ENCODE results near the gene GSTA4. TPM values are rescaled to one million over a fixed set of nuclear protein-coding genes. Genes with fewer than 3 reads are reported as not detected.

The GSTA4 gene
- polyA plus RNA-seq, 1 donor from 2014 or later = 764 TPM

DNA sequence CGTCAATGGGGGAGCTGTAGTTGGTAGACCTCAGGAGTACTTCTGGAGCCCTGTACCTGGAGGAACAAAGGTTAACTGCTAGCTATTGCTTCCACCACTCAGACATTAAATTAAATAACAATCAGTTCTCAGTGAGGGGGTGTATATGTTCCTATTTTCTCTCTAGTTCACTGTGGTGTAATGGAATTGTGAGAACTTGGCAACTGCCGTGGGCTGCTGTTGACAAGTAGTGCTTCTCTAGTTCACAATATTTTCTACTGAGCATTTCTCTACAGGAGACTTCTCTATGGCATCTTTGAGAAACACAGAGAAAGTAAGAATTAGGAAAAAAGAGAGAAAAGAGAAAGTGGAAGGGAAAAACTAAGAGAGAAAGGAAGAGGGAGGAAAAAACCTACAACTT lies 23.4 kb upstream of the GSTA4 start:
- Histone ChIP-seq H3K9ac (ENCODE audit: low read length) (no peak overlapping the region), H3K36me3 (ENCODE audit: insufficient read depth, low read length) (peaks cover 5% of the 10 kb centered on the region)

GRCh38 chr6:53015486-53015885 lies 20.4 kb upstream of the GSTA4 start:
- Histone ChIP-seq H3K27ac (ENCODE audit: low read length) (no peak overlapping the region), H3K4me3 (ENCODE audit: low read length) (no peak overlapping the region), H3K36me3 (ENCODE audit: insufficient read depth, low read length) (peaks cover 5% of the 10 kb centered on the region), H3K4me2 (ENCODE audit: low read length) (no peak overlapping the region), H4K20me1 (ENCODE audit: insufficient read depth) (no peaks in the 10 kb centered on the region), H2AFZ (ENCODE audit: low read depth, low read length) (no peak overlapping the region), H3F3A (ENCODE audit: insufficient read depth, low read length, poor library complexity, severe bottlenecking) (no peaks in the 10 kb centered on the region), H3K9me3 (ENCODE audit: low read length) (no peaks in the 10 kb centered on the region), H3K79me2 (replicated peaks; ENCODE audit: insufficient read depth, low read length) (no peaks in the 10 kb centered on the region), H3K9ac (ENCODE audit: low read length) (no peak overlapping the region), H3K9me2 (ENCODE audit: insufficient read depth, low read length) (no peaks in the 10 kb centered on the region), H3K27me3 (ENCODE audit: insufficient read depth, low read depth, low read length) (no peaks in the 10 kb centered on the region)
- TF ChIP-seq TAF1 (IDR thresholded peaks at IDR 0.05; ENCODE audit: low read depth) (no peak), EP300 (conservative IDR thresholded peaks at IDR 0.05; ENCODE audit: poor library complexity, severe bottlenecking) (no peak), SMC3 (conservative IDR thresholded peaks at IDR 0.05; ENCODE audit: poor library complexity) (no peak), EZH2 (IDR thresholded peaks at IDR 0.05; ENCODE audit: borderline replicate concordance, insufficient read depth, low read length, poor library complexity, severe bottlenecking) (no peak)
- TF ChIP-seq, protein P1, sequence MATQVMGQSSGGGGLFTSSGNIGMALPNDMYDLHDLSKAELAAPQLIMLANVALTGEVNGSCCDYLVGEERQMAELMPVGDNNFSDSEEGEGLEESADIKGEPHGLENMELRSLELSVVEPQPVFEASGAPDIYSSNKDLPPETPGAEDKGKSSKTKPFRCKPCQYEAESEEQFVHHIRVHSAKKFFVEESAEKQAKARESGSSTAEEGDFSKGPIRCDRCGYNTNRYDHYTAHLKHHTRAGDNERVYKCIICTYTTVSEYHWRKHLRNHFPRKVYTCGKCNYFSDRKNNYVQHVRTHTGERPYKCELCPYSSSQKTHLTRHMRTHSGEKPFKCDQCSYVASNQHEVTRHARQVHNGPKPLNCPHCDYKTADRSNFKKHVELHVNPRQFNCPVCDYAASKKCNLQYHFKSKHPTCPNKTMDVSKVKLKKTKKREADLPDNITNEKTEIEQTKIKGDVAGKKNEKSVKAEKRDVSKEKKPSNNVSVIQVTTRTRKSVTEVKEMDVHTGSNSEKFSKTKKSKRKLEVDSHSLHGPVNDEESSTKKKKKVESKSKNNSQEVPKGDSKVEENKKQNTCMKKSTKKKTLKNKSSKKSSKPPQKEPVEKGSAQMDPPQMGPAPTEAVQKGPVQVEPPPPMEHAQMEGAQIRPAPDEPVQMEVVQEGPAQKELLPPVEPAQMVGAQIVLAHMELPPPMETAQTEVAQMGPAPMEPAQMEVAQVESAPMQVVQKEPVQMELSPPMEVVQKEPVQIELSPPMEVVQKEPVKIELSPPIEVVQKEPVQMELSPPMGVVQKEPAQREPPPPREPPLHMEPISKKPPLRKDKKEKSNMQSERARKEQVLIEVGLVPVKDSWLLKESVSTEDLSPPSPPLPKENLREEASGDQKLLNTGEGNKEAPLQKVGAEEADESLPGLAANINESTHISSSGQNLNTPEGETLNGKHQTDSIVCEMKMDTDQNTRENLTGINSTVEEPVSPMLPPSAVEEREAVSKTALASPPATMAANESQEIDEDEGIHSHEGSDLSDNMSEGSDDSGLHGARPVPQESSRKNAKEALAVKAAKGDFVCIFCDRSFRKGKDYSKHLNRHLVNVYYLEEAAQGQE (IDR thresholded peaks at IDR 0.05; ENCODE audit: borderline replicate concordance) = no peak

More for the DNA sequence above, 23.4 kb upstream of the GSTA4 start:
- no peaks in the 10 kb centered on the region for H3K79me2 ChIP-seq (replicated peaks; ENCODE audit: insufficient read depth, low read length)
- no peaks in the 10 kb centered on the region for H3K9me2 ChIP-seq (ENCODE audit: insufficient read depth, low read length)
- H3K4me3 ChIP-seq (ENCODE audit: low read length) = no peak overlapping the region
- no peaks in the 10 kb centered on the region for H4K20me1 ChIP-seq (ENCODE audit: insufficient read depth)
- H3K27me3 ChIP-seq (ENCODE audit: insufficient read depth, low read depth, low read length) = no peaks in the 10 kb centered on the region
- H3F3A ChIP-seq (ENCODE audit: insufficient read depth, low read length, poor library complexity, severe bottlenecking) = no peaks in the 10 kb centered on the region
- H3K27ac ChIP-seq (ENCODE audit: low read length) = no peak overlapping the region
- no peak overlapping the region for H3K4me2 ChIP-seq (ENCODE audit: low read length)
- H2AFZ ChIP-seq (ENCODE audit: low read depth, low read length) = no peak overlapping the region
- no peak for TF ChIP-seq RAD21 (conservative IDR thresholded peaks at IDR 0.05)
- TF ChIP-seq EP300 (conservative IDR thresholded peaks at IDR 0.05; ENCODE audit: poor library complexity, severe bottlenecking) = no peak
- TF ChIP-seq POLR2AphosphoS5 (IDR thresholded peaks at IDR 0.05) = no peak
- TF ChIP-seq, protein P2, sequence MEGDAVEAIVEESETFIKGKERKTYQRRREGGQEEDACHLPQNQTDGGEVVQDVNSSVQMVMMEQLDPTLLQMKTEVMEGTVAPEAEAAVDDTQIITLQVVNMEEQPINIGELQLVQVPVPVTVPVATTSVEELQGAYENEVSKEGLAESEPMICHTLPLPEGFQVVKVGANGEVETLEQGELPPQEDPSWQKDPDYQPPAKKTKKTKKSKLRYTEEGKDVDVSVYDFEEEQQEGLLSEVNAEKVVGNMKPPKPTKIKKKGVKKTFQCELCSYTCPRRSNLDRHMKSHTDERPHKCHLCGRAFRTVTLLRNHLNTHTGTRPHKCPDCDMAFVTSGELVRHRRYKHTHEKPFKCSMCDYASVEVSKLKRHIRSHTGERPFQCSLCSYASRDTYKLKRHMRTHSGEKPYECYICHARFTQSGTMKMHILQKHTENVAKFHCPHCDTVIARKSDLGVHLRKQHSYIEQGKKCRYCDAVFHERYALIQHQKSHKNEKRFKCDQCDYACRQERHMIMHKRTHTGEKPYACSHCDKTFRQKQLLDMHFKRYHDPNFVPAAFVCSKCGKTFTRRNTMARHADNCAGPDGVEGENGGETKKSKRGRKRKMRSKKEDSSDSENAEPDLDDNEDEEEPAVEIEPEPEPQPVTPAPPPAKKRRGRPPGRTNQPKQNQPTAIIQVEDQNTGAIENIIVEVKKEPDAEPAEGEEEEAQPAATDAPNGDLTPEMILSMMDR (IDR thresholded peaks at IDR 0.05; ENCODE audit: poor library complexity, severe bottlenecking) = no peak
- TF ChIP-seq EZH2 (IDR thresholded peaks at IDR 0.05; ENCODE audit: borderline replicate concordance, insufficient read depth, low read length, poor library complexity, severe bottlenecking) = no peak
- TF ChIP-seq TAF1 (IDR thresholded peaks at IDR 0.05; ENCODE audit: low read depth) = no peak
- TF ChIP-seq, protein P1 (IDR thresholded peaks at IDR 0.05; ENCODE audit: borderline replicate concordance) = no peak
- TF ChIP-seq SMC3 (conservative IDR thresholded peaks at IDR 0.05; ENCODE audit: poor library complexity) = no peak
- TF ChIP-seq MXI1 (conservative IDR thresholded peaks at IDR 0.05; ENCODE audit: poor library complexity, severe bottlenecking) = no peak
- no peaks in the 10 kb centered on the region for H3K9me3 ChIP-seq (ENCODE audit: low read length)

Measured in neural cell (in vitro differentiated cells).